GM06990 (cell line): ENCODE data around the gene ACYP1.

ENCODE experiments used
- DNase-seq: peaks from one replicate; pipeline ENCODE4 v3.0.0-alpha.2; 2011; ENCODE audit not compliant: insufficient read length; ENCODE audit errors: extremely low read depth
- H3K27me3 ChIP-seq: replicated peaks from 2 replicates; pipeline ENCODE4 v1.6.0; 2011; ENCODE audit warnings: low read length; ENCODE audit not compliant: control insufficient read depth, insufficient read depth
- H3K36me3 ChIP-seq: 2 replicates; pipeline ENCODE4 v1.5.1; 2011; ENCODE audit warnings: low read length; ENCODE audit not compliant: control insufficient read depth, insufficient read depth
- H3K4me3 ChIP-seq: replicated peaks from 2 replicates; pipeline ENCODE4 v1.5.1; 2011; ENCODE audit warnings: low read depth, mild to moderate bottlenecking, control low read depth, low read length
- CTCF ChIP-seq: IDR thresholded peaks from 2 replicates; pipeline ENCODE4 v1.5.1; 2011; ENCODE audit warnings: low read length, control low read depth, mild to moderate bottlenecking, inconsistent platforms; ENCODE audit not compliant: insufficient read depth, poor library complexity, severe bottlenecking

The ACYP1 gene

GRCh38 chr14:75040507-75040906 is 23.3 kb downstream of the ACYP1 start:
- Histone ChIP-seq H3K36me3 (peaks cover 2% of the 10 kb centered on the region; the same call in 1 of the 2 replicates), H3K4me3 (no peak overlapping the region), H3K27me3 (no peaks in the 10 kb centered on the region)
- DNase-seq: no peak
- TF ChIP-seq CTCF: no peak

- Histone ChIP-seq H3K36me3 (peaks cover 4% of the 10 kb centered on the region), H3K27me3 (no peaks in the 10 kb centered on the region), H3K4me3 (no peak overlapping the region)
- DNase-seq: no peak
- no peak for TF ChIP-seq CTCF
Observed at GRCh38 chr14:75032939-75033338, 30.9 kb downstream of the ACYP1 start.

- Histone ChIP-seq H3K36me3 (peaks cover 4% of the 10 kb centered on the region), H3K4me3 (no peak overlapping the region), H3K27me3 (no peaks in the 10 kb centered on the region)
- DNase-seq: no peak
- TF ChIP-seq CTCF: no peak
Observed at GRCh38 chr14:75030147-75030546, 33.7 kb downstream of the ACYP1 start.

GRCh38 chr14:75025876-75026275 is 37.9 kb downstream of the ACYP1 start:
- Histone ChIP-seq H3K4me3 (no peak overlapping the region), H3K27me3 (no peaks in the 10 kb centered on the region), H3K36me3 (peaks cover 4% of the 10 kb centered on the region)
- no peak for DNase-seq
- no peak for TF ChIP-seq CTCF

- no peaks in the 10 kb centered on the region for H3K27me3 ChIP-seq
- no peak overlapping the region for H3K4me3 ChIP-seq
- no peak for DNase-seq
- H3K36me3 ChIP-seq: peaks cover 6% of the 10 kb centered on the region
- TF ChIP-seq CTCF: no peak
Observed at GRCh38 chr14:75025082-75025481, 38.7 kb downstream of the ACYP1 start.

- no peak for TF ChIP-seq CTCF
- H3K4me3 ChIP-seq: no peak overlapping the region
- no peak for DNase-seq
- no peaks in the 10 kb centered on the region for H3K27me3 ChIP-seq
- H3K36me3 ChIP-seq: peaks cover 7% of the 10 kb centered on the region
Observed at GRCh38 chr14:75023108-75023507, 40.7 kb downstream of the ACYP1 start.
